Measurements from ENCODE around the gene RBMXL2.

DNA sequence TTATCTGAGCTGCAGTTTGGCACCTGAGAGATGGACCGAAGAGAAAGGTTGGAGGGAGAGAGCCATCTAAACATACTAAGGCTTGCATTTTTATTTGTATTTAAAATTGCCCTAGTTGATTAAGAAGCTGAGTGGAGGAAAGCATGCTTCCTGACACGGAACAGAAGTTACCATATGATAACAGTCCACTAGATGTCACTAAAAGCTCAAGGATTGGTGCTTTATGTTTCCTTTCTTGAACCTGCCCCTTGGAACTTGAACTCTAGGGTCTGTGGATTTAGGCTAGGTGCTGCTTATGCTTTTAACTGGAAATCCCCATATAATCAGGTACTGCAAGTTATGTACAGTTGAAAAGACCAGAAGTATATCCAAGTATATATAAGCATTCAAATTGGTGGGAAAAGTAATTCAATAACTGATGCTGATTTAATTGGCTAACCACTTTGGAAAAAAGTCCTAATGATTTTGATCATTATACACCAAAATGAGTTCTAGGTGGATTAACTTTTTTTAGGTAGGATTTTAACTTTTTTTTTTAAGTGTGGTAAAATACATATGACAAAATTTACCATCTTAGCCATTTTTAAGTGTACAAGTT, 9.5 kb downstream of the RBMXL2 start:
- TF ChIP-seq, protein P1, sequence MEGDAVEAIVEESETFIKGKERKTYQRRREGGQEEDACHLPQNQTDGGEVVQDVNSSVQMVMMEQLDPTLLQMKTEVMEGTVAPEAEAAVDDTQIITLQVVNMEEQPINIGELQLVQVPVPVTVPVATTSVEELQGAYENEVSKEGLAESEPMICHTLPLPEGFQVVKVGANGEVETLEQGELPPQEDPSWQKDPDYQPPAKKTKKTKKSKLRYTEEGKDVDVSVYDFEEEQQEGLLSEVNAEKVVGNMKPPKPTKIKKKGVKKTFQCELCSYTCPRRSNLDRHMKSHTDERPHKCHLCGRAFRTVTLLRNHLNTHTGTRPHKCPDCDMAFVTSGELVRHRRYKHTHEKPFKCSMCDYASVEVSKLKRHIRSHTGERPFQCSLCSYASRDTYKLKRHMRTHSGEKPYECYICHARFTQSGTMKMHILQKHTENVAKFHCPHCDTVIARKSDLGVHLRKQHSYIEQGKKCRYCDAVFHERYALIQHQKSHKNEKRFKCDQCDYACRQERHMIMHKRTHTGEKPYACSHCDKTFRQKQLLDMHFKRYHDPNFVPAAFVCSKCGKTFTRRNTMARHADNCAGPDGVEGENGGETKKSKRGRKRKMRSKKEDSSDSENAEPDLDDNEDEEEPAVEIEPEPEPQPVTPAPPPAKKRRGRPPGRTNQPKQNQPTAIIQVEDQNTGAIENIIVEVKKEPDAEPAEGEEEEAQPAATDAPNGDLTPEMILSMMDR (IDR thresholded peaks at IDR 0.05) = peak in 3 of 4 experiments; percentile 35 to 65 (median 58)
- no peak for TF ChIP-seq POLR2A (IDR thresholded peaks at IDR 0.05)

All from prostate gland (tissue), 2 donors.